ENCODE data around the gene VWF. TPM values are rescaled to one million over a fixed set of nuclear protein-coding genes. Genes with fewer than 3 reads are reported as not detected.
"Not testable (repeated sequence)": the region's sequence is repeated elsewhere in the genome, so short reads cannot be mapped to it uniquely, and the experiment has no call there.

Gene VWF
- total RNA-seq, 1 experiment from 2014 or later = 0.34 TPM

DNA sequence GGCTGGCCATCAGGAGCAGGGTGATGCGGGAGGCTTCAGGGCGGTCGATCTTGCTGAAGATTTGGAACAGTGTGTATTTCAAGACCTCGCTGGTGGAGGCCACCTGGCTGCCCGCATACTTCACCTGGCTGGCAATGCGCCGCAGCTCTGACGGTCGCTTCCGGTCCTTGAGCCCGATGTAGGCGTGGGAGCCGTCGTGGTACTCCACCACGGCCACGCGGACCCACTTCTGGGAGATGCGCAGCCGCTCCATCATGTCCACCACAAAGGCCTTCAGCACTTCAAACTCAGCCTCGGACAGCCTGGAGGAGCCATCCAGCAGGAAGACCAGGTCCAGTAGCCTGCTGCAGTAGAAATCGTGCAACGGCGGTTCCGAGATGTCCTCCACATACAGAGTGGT lies 105.2 kb downstream of the VWF start:
- DNase-seq (ENCODE audit: low spot score); in situ Hi-C loops (cut with HindIII; ENCODE audit: low sequenced_read_pairs): not testable (repeated sequence)

DNA sequence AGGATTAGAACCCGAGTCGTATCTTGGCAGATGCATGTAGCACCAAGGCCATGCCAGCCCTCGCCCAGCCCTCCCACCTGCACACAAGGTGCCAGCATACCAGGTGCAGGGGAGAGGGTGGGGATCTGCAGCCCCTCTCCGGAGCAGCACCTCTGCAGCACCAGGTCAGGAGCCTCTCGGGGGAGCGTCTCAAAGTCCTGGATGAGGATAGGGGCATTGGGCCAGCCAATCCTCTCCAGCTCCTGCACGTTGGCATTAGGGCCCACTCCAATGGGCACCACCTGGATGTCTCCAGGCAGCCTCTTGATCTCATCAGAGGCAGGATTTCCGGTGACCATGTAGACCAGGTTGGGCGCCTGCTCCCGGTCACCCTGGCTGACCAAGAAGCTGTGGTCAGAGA lies 106.2 kb downstream of the VWF start:
- DNase-seq (ENCODE audit: low spot score) = no peak
- in situ Hi-C loops (cut with HindIII; ENCODE audit: low sequenced_read_pairs) = no loop called here

DNA sequence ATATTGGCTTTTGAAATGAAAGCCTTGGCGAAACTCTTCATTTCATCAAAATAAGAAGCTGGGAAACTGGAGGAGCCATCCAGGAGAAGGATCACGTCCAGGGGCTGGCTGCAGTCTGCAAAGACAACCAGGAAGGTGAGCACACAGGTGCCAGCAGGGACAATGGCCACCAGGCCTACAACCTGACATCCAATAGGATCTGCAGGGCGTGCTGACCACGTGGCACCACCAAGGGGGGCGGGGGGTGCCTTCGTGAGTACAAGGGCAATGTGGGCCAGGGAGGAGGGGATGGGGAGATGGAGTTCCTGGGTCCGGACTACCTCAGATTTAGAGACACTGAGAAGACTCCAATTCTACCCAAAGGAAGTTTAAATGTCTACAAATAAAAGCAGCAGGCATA lies 107.7 kb downstream of the VWF start:
- DNase-seq (ENCODE audit: low spot score) = no peak
- in situ Hi-C loops (cut with HindIII; ENCODE audit: low sequenced_read_pairs) = no loop called here

DNA sequence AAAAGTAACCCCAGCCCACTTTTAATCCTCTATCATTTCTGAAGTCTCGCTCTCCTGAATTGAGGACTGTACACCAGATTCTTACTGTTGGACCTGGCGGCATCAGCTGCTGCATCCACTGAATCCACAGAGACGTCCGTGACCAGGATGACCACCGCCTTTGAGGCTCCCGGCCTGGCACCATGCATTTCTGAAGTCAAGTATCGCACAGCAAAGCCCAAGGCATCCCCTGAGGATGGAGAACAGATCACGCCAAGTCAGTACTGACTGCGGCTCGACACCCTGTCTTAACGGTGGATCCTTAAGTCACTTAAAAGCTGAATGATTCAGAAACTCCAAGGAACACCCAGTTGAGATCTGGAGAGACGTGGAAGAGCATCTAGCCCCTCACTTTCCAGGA lies 108.5 kb downstream of the VWF start:
- DNase-seq (ENCODE audit: low spot score); in situ Hi-C loops (cut with HindIII; ENCODE audit: low sequenced_read_pairs): not testable (repeated sequence)

DNA sequence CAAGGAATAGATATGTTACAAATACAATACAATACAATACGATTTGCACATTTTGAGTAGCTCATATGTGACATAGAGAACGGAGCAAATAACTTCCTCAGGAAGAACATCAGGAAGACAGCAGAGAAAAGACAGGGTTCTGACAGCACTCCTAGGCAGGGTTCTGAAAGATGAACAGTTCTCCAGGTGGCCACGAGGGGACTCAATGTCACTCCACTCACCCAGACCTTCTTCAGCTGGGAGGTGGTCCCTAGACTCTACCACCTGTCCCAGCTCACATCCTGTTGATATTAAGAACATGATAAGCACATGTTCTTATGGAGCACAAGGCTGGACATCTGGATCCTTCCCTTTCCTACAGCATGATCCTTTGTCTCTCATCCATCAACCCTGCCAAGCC lies 109.2 kb downstream of the VWF start:
- in situ Hi-C loops (cut with HindIII; ENCODE audit: low sequenced_read_pairs) = not testable (repeated sequence)

DNA sequence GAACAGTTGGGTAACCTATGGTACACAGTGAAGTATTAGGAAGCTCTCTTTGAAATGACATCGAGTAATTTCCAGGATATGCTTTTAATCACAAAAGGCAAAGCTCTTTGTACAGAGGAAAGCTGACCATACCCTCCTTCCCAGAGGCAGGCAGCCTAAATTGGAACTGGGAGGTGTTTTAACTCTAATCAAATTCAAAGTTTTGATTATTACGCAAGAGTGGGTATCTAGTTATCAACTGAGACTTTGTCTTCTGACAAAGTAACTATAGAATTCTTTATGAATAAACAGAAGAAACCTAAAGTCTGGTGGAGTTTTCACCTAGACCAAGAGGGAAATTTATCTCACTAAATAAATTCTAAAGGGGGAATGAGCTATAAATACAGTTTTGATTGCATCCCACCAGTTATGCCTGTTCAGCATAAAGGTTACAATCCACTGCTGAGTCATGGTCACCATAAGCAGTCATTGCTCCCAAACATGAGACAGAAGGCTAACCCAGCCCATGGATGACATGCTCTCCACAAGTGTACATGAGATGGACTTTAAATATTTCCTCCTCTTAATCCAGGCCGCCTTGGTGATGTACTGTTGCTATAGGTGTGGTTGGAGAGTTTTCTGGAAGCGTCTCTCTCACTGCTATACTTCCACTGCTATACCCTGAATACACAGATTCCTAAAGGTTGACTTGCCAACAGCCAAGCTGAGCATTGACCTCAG lies 113.7 kb downstream of the VWF start:
- in situ Hi-C loops (cut with HindIII; ENCODE audit: low sequenced_read_pairs); DNase-seq (ENCODE audit: low spot score): not testable (repeated sequence)

More for the DNA sequence above, 109.2 kb downstream of the VWF start:
- DNase-seq (ENCODE audit: low spot score) = not testable (repeated sequence)

DNA sequence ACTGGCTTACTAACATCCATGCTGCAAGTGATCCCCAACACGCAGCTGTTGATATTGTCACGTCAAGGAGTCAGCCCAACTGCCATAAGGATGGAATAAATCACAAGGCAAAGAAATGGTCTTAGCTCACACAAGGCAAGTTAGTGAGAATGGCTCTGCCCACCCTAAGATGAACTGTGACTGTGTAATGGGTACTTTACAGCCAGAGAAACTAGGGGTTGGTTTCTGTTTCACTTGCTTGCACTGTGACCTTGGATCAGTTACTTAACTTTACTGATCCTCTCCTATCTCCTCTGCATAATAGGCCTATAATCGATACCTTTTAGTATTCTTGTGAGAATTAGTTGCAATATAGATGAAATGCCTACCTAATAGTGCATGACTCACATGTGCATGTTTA lies 127.2 kb downstream of the VWF start:
- in situ Hi-C loops (cut with HindIII; ENCODE audit: low sequenced_read_pairs) = no loop called here
- no peak for DNase-seq (ENCODE audit: low spot score)

DNA sequence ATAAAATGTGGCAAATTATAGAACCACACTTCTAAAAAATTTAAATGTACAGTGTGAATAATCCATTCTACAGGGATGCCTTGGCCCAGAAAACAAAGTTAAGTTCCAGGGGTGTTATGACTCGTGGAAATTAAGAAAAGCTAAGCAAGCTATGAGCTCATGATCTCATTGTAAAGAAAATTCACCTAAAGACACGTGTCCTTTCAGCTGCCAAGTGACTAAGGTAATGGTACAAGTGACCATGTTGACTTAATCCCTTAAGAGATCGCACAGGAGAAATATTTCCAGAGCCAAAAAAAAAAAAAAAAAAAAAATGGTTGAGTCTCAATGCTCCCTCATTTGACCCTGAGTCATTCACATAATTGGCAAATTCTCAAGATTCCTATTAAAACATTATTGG lies 128.0 kb downstream of the VWF start:
- in situ Hi-C loops (cut with HindIII; ENCODE audit: low sequenced_read_pairs) = no loop called here
- no peak for DNase-seq (ENCODE audit: low spot score)

DNA sequence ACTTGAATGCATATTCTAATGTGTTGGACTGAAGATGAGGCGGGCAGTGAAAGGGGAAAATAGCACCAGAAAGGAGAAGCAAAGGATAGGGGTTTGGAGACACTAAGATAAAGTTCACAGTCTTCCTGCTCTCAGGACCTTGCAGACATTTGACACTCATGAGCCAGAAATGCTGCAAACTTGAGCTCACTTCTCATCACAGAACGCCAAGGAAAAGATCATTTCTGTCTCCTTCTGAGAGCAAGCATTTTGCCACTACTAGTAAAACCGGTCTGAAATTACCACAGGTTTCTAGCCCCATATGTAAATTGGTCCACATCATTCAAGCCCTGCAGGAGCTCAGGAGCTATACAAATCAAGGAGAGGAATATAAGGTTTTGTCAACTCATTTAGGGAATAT lies 134.8 kb downstream of the VWF start:
- DNase-seq (ENCODE audit: low spot score) = no peak
- in situ Hi-C loops (cut with HindIII; ENCODE audit: low sequenced_read_pairs) = no loop called here

DNA sequence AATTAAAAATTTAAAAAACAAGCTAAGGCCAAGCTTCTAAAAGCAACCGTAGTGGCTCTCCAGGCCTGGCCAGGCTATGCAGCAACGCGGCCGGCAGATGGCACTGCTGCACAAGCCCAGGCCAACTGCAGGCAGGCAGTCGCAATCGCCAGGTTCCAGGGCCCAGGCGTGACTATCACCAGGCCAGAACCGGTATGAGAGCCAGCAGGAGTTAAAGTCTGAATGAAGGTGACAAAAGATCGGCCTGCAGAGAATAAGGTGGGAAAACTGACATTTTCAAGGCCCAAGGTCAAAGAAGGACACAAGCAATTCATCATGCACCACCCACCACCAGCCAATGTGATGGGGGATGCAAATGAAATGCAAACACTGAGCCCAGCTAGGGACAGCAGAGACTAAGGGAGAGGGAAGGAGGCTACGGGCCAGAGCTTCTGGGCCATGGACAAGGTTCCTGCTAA lies 135.8 kb downstream of the VWF start:
- DNase-seq (ENCODE audit: low spot score) = peak; percentile 75
- in situ Hi-C loops (cut with HindIII; ENCODE audit: low sequenced_read_pairs) = no loop called here

DNA sequence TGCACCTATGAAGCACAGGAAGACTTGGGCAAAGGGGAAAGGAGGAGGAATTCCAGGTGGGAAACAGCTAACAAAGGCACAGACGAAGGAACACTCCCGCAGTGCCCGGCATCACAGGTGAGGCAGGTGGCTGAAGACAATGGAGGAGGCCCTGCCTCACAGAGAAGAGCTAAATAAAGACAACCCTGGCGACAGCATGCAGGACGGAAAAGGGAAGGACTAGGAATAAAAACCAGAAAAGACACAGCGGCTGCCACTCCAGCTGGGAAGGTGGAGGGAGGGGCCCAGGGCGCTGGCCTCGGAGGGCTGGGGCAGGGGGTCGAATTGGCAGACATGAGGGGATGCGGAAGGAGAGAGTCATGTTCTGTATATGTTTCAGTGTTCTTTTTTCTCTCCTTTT lies 136.4 kb downstream of the VWF start:
- in situ Hi-C loops (cut with HindIII; ENCODE audit: low sequenced_read_pairs) = no loop called here
- no peak for DNase-seq (ENCODE audit: low spot score)

DNA sequence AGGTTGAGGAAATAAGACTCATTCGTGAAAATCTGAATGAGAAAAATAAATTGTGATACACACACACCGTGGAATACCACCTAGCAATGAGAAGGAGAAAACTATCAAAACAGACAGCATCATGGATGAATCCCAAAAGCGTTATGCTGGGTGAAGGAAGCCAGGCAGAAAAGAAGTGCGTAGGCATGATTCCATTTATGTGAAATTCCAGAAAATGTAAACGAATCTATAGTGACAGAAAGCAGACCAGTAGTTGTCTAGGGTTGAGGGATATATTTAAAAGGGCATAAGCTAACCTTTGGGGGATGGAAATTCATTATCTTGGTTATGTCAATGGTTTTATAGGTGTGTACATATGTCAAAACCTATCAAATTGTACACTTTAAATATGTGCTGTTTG lies 136.9 kb downstream of the VWF start:
- in situ Hi-C loops (cut with HindIII; ENCODE audit: low sequenced_read_pairs) = no loop called here
- no peak for DNase-seq (ENCODE audit: low spot score)

DNA sequence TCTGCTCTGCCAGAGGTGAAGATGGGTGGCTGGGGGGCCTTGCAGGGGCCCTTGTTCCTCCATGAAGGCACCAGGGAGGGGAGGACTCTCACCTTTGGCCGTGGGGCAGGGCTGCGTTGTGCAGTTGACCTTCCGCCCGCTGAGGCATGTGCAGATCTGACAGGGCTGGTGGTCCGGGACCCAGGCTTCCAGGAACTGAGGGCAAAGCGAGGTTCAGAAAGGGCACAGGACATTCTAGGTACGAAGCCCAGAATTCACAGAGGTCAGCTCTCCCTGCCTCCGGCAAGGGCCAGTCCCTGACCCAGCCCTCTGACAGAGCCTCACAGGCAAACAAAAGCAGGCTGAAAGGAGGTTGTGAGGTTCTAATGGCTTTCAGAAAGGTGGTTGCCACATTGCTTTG lies 139.0 kb downstream of the VWF start:
- in situ Hi-C loops (cut with HindIII; ENCODE audit: low sequenced_read_pairs) = no loop called here
- no peak for DNase-seq (ENCODE audit: low spot score)

DNA sequence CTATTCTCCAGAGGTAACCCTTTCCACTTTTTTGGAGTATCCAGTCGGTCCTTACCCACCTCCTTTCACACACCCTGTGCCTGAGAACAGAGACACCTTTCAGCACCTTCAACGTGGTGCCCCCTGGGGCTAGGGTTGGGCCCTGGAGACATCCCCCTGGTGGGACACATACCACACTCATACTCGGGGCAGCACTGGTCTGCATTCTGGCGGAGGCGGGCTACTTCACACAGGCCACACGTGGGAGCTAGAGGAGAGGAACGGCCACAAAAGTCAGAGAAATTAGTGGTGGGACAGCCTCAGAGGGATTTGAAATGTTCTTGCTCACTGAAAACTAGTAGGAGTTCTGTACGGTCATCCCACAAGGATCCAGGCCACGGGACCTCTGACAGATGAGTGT lies 139.6 kb downstream of the VWF start:
- no peak for DNase-seq (ENCODE audit: low spot score)
- in situ Hi-C loops (cut with HindIII; ENCODE audit: low sequenced_read_pairs) = no loop called here

DNA sequence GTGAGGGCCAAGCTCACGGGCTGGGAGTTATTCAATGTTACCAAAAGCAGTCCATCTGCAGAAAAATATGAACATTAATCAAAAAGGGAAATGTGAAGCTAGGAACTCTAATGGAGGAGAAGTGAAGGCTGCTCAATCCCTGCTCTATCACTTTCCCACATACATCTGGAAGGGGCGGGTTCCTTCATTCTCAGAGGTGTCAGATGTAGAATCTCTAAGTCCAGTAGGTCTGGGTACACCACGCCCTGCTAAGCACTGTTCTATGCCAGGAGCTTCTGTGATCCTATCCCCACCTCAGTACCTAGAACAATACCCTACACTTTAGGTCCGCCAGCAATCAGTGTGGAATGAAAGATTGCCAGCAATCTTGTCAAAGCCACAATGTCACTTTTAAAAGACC lies 142.4 kb downstream of the VWF start:
- in situ Hi-C loops (cut with HindIII; ENCODE audit: low sequenced_read_pairs) = no loop called here
- no peak for DNase-seq (ENCODE audit: low spot score)

DNA sequence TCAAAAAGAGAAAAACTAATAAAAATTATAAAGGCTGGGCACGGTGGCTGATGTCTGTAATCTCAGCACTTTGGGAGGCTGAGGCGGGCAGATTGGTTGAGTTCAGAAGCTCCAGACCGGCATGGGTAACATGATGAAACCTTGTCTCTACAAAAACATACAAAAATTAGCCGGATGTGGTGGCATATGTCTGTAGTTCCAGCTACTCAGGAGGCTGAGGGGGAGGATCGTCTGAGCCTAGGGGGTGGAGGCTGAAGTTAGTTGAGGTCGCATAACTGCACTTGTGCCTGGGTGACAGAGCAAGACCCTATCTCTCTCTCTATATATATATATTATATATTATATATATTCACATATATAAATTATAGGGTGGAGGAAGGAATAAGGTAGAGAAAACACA lies 146.9 kb downstream of the VWF start:
- no peak for DNase-seq (ENCODE audit: low spot score)
- in situ Hi-C loops (cut with HindIII; ENCODE audit: low sequenced_read_pairs) = no loop called here

DNA sequence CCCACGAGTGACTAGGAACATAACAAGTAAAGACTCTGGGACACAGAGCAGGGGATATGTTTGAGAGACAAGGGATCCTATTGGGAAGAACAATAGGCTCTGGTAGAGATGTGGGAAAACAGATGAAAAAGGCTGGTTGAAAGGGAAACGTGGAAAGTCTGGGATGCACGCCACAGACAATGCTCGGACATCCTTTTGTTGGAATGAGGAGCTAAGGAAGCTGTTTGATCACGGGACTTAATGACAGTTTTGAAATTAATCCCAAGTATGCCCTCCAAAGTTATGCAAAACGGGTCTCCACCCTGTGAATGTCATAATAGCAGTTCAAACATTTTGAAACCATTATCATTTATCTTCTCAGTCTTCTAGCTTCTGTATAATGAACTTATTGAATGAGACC lies 147.8 kb downstream of the VWF start:
- in situ Hi-C loops (cut with HindIII; ENCODE audit: low sequenced_read_pairs) = no loop called here
- DNase-seq (ENCODE audit: low spot score) = no peak

DNA sequence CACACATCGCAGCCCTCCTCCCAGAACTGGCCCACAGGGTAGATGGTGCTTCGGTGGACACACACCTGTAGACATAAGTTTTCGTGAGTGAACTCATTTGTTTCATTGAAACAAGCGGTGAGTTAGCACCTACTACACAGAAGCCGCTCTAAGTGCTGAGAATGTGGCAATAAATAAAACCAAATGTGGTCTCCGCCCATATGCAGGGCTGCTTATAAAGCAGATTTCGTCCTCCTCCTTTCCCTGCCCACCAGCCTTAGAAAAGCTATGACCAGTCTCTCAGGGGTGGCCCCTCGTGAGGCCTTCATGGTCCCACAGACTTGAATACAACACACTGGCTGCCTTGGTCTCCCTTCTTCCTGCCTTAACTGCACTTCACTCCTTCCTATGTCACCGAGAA lies 148.3 kb downstream of the VWF start:
- in situ Hi-C loops (cut with HindIII; ENCODE audit: low sequenced_read_pairs) = no loop called here
- DNase-seq (ENCODE audit: low spot score) = no peak

DNA sequence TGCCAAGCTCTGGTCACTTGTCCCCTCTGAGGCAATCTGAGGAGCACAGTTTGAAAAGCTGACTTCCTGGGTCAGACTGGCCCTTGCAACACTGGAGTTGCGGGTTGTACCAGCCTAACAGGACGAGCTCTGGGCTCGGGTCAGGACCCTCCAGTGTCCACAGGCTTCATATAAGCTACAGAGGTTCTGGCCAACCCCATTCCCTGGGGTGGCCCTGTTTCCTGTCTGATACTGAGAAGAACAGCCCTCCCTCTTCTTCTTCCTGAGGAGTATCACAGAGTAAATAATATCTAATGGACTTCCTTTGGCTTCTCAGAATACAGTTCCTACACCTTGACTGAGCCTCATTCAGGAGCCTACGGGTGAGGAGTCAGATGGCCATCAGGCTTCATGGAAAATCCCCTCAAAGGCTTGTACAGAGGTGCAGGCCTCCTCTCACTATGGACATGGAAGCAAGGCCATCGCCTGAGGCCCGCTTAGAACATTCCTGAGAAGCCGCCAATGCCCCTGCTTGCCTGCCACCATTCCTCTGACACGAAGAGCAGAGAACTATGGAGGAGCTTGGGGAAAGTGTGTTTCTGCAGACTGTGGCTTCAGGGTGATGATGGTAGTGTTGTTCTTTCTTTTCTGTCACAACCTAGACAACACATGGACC lies 150.9 kb downstream of the VWF start:
- DNase-seq (ENCODE audit: low spot score) = no peak
- in situ Hi-C loops (cut with HindIII; ENCODE audit: low sequenced_read_pairs) = no loop called here

DNA sequence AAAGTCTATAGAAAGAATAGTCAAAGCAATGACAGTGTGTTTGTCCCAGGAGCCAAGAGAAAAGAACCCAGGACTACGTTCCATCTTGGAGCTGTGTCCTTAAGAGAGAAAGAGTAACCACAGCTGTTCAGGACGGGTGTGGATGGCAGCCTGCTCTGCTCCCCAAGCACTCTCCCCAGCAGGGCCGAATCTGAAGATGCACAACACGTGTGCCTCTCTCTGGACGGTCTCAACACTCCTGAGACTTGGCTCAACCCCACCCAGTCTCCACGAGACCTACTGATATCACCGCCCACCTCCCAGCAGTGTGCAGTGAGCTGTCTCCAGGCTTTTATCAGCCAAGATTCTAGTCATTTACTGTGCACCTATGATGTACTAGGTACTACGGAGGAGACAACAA lies 152.1 kb downstream of the VWF start:
- DNase-seq (ENCODE audit: low spot score) = no peak
- in situ Hi-C loops (cut with HindIII; ENCODE audit: low sequenced_read_pairs) = no loop called here
